SK-N-MC (cell line): ENCODE data around the gene MCTP2.

ENCODE experiments used
- EZH2 ChIP-seq: fragments of 200-600 bp; sonication (generic); IDR thresholded peaks from one replicate; pipeline ENCODE4 v1.6.1; 2017; ENCODE audit warnings: antibody characterized with exemption
- FOXP2 ChIP-seq: optimal IDR thresholded peaks from 2 replicates; pipeline ENCODE3; 2011; ENCODE audit warnings: mild to moderate bottlenecking, moderate library complexity; ENCODE audit not compliant: insufficient read depth; ENCODE audit errors: extremely low read length, control extremely low read depth
- POLR2AphosphoS5 ChIP-seq: IDR thresholded peaks from 2 replicates; pipeline ENCODE4 v1.6.1; 2012; ENCODE audit warnings: mild to moderate bottlenecking, low read depth, low read length, borderline replicate concordance

GRCh38 chr15:94367726-94368535, 136.6 kb downstream of the MCTP2 start:
- TF ChIP-seq POLR2AphosphoS5 (no peak), EZH2 (no peak), FOXP2 (no peak)
